ENCODE data around the gene ZSCAN1.
"Not testable (repeated sequence)": the region's sequence is repeated elsewhere in the genome, so short reads cannot be mapped to it uniquely, and the experiment has no call there.

Gene ZSCAN1, protein sequence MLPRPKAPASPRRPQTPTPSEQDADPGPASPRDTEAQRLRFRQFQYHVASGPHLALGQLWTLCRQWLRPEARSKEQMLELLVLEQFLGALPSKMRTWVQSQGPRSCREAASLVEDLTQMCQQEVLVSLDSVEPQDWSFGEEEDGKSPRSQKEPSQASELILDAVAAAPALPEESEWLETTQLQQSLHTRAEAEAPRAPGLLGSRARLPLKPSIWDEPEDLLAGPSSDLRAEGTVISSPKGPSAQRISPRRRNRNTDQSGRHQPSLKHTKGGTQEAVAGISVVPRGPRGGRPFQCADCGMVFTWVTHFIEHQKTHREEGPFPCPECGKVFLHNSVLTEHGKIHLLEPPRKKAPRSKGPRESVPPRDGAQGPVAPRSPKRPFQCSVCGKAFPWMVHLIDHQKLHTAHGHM

GRCh38 chr19:58033741-58034476, at the start of gene ZSCAN1:
TSS of gene ZSCAN1 (plus strand) at chr19:58034025. CDS start at chr19:58037837, 3,812 bp downstream.
- DNase-seq, result no peak

DNA sequence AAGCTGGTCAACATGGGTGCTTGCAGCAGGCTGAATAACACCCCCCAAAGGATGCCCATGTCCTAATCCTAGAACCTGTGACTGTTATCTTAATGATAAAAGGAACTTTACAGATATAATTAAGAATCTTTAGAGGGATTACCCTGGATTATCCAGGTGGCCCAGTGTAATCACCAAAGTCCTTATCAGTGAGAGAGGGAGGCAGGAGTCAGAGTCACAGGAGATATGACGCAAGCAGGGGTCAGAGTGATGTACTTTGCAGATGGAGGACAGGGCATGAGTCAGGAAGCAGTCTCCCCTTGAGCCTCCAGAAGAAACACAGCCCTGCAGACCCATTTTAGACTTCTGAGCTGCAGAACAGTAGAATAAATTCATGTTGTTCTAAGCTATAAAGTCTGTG, 41.0 kb upstream of the ZSCAN1 start:
- no peak for DNase-seq

DNA sequence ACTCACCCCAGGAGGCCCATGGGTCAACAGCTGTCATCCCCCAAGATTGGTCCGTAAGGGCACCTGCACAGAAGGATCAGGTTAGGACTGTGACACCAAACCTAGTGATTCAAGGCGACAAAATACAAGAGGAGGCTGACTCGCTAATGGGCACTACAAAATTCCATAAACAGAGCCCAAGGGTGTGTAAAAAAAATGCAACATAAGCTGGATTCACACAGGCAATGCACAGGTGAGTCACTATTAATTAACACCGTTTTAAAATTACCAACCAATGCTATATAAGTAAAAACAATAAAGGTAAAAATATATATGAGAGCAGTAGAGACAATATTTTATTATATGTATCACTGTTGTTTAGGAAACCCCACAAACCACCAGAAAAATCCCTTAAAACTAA, 33.1 kb upstream of the ZSCAN1 start:
- DNase-seq, result no peak

DNA sequence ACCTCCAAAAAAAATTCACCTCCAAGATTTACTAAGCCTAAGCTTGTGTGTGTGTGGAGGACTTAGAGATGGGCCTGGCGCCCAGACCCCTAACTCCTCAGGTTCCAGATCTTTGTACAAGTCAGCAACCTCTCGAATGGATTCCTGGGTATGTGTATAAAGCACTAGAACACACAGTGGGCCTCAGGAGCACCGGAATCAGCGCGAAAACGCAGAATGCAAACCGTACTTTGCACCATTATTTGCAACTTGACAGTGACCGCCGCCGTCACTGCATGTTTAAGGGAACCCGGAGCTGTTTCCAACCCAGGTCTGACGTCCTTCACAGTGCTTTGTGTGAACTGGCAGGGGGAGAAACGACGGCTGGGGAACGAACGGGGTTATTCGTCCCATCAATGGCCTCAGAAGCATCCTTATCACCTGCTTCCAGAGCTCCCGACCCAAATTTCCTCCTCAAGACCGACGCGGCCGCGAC, 31.9 kb upstream of the ZSCAN1 start:
- no peak for DNase-seq

- DNase-seq, result peak; percentile 61
These were observed 31.2 kb upstream of the ZSCAN1 start, which contains the start of gene ZNF606 for GRCh38 chr19:58002384-58003173. TSS of gene ZNF606 (minus strand) at chr19:58002820. CDS start at chr19:58001319, 1,501 bp downstream.

GRCh38 chr19:58003174-58003828, 30.5 kb upstream of the ZSCAN1 start:
- no peak for DNase-seq

GRCh38 chr19:58007285-58007684, 26.5 kb upstream of the ZSCAN1 start:
- DNase-seq, result no peak

DNA sequence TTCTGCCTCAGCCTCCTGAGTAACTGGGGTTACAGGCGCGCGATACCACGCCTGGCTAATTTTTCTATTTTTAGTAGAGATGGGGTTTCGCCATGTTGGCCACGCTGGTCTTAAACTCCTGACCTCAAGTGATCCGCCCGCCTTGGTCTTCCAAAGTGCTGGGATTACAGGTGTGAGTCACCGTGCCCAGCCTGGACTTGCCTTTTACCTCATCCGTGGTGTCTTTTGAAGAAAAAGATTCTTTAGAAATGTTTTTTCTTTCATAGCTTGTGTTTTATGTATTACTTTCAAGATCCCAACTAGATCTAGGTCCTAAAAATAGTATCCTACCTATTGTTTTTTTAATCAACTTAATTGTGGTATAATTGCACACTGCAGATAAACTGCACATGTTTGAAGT, 24.9 kb upstream of the ZSCAN1 start:
- not testable (repeated sequence) for DNase-seq

- no peak for DNase-seq
These were observed 24.5 kb upstream of the ZSCAN1 start for GRCh38 chr19:58009301-58009665.

DNA sequence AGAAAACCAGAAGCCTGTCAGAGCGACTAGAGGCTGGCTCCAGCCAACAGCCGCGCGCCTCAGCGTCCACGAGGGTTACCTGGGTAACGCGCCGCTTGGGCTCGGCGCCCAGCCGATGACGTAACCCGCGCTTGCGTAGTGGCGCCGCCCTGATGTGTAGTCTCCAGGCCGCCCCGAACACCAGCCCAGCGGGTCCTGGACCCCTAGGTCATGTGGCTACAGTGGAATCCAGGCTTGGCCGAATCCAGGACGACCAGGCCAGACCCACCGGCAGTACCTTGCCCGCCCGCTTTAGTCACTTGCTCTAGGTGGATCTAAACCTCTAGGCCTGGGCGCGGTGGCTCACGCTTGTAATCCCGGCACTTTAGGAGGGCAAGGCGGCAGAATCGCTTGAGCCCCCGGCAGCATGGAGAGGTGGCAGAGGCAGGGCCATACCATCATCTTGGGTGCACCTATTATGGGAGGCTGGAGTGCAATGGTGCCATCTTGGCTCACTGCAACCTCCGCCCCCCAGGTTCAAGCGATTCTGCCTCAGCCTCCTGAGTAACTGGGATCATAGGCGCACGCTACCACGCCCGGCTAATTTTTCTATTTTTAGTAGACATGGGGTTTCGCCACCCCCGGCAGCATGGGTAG, 24.0 kb upstream of the ZSCAN1 start:
- peak; percentile 49 for DNase-seq

GRCh38 chr19:58010507-58010906, 23.3 kb upstream of the ZSCAN1 start:
- DNase-seq, result no peak

DNA sequence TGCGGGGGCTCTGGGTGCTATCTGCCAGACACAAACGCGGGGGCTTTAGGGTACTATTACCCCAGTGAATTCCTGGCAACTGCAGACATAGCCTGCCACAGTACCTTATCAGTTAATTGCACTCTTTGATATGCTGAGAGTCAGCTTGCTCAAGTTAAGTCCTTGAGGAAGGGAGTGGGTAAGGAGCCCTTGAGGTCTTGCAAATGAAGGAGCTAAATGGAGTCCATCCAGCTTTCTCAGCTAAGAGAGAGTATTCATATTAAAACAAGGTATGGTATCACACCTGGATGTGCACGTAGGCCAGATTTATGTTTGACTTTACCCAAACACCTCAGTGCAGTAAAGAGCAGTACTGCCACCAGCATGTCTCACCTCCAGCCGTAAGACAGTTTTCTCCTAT, 19.7 kb upstream of the ZSCAN1 start:
- no peak for DNase-seq

- DNase-seq, result no peak
These were observed 13.7 kb upstream of the ZSCAN1 start for GRCh38 chr19:58020129-58020528.

GRCh38 chr19:58021541-58022282, 12.1 kb upstream of the ZSCAN1 start:
- no peak for DNase-seq

GRCh38 chr19:58022283-58022660, 11.6 kb upstream of the ZSCAN1 start:
- no peak for DNase-seq

DNA sequence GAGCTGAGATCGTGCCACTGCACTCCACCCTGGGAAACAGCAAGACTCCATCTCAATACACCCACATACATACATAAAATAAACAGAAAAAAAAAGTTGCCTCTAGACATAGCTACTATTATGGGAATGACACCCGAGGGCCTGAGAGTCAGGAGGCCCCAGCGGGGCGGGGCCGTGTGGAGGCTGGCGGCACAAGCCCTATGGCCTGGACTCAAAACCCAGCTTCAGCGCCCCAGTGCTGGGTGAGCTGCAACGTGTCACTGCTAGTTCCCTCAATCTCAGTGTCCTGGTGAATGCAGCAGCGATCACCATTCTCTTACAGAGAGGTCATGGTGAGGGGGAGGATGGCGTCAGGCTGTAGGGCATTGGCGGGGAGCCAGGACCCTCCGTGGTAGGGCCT, 9.2 kb upstream of the ZSCAN1 start:
- no peak for DNase-seq

DNA sequence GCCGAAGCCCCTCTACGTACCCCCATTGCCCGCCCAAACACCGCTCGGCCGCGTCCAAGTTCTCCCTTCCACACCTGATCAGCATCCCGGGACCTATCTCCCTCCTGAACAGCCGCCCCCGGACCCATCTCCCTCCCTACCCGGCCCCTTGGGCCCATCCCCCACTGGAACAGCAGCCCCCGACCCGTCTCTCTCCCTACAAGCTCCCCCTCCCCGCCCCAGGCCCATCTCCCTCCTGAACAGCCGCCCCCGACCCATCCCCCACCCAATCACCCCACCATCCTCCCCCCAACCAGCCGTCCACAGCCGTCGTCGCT, 610 bp downstream of the ZSCAN1 start:
- no peak for DNase-seq

DNA sequence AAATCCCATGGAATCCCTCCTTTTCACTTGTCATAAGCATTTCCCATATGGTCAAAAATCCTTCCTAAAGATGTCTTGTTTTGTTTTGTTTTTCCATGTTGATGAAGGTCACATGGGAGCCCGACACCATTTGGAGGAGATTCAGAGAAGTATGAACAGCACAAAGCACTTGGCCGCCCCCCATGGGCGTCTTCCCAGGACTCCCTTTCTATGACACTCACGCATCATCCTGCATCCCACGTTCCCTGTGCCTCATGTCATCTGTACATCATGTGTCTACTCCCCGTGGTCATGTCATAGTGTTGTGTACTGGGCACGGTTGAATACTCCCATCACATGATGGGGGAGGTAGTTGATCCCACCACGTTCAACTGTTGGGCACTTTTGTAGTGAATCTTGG, 2.0 kb downstream of the ZSCAN1 start:
- no peak for DNase-seq

DNA sequence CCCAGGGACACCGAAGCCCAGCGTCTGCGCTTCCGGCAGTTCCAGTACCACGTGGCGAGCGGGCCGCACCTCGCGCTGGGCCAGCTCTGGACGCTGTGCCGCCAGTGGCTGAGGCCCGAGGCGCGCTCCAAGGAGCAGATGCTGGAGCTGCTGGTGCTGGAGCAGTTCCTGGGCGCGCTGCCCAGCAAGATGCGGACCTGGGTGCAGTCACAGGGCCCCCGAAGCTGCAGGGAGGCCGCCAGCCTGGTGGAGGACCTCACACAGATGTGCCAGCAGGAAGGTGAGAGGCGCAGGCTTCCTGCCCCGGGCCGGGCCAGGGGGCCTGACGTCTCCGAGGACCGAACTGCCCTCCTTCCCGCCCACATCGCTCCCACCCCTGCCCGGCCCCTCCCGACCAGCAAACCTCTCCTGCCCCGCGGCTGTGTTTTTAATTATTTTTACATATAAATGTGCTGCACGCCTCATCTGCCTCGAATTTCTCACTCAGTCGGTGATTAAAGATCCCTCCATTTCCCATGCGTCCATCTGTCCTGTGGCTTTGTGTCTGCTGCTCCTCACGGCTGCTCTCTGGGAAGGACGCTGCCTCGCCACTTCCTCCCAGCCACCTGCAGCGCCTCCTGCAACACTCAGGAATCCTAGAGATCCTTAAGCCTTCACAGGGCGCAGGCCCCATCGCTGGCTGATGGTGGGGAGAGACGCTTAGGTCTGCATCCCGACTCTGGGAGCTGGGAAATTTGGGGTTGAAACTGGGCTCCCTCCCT, 4.3 kb downstream of the ZSCAN1 start:
- DNase-seq, result no peak

GRCh38 chr19:58038688-58039204, 4.9 kb downstream of the ZSCAN1 start:
- no peak for DNase-seq
